IMR-90 (cell line): ENCODE data around the gene SVBP. TPM values are rescaled to one million over a fixed set of nuclear protein-coding genes. Genes with fewer than 3 reads are reported as not detected.
A peak's percentile ranks its signal among the peaks of the same experiment; 100 is the strongest.

Source experiments
- ATAC-seq: fragments of 200-7000 bp; cut with Tn5 transposase; 2 replicates; pipeline ENCODE4 v1.9.1; 2020; ENCODE audit warnings: low read depth, mild to moderate bottlenecking, moderate library complexity
- BruUV-seq: library from RNA; stranded (reverse); fragments of 400-500 nt; replicated peaks from 2 replicates; lab custom pipeline; 2021; lab: Mats Ljungman, UMichigan
- CTCF ChIA-PET: fragments of 300-600 bp; formaldehyde crosslinking; extraction: SDS; loops from one replicate; lab custom pipeline; 2021; ENCODE audit warnings: antibody characterized with exemption; lab: Yijun Ruan, JAX
- POLR2A ChIA-PET: fragments of 300-600 bp; sonication (Branson Sonifier 250); formaldehyde crosslinking; loops from one replicate; lab custom pipeline; 2022; ENCODE audit warnings: antibody characterized with exemption; ENCODE audit not compliant: unreplicated experiment; lab: Charles Lee
- DNase-seq: peaks from one replicate; pipeline ENCODE4 v3.0.0; 2013
- H2AFZ ChIP-seq: replicated peaks from 2 replicates; pipeline ENCODE3; 2013; ENCODE audit warnings: low read length, mild to moderate bottlenecking; ENCODE audit not compliant: poor library complexity
- H2AK5ac ChIP-seq: 2 replicates; pipeline ENCODE4 v1.6.1; 2013; ENCODE audit warnings: low read depth, low read length, inconsistent platforms
- H2AK9ac ChIP-seq: replicated peaks from 2 replicates; pipeline ENCODE3; 2013; ENCODE audit warnings: mild to moderate bottlenecking, low read depth, low read length, moderate library complexity; ENCODE audit not compliant: poor library complexity
- H2BK120ac ChIP-seq: 2 replicates; pipeline ENCODE4 v1.6.1; 2013; ENCODE audit warnings: low read depth, low read length, inconsistent platforms
- H2BK15ac ChIP-seq: 3 replicates; pipeline ENCODE4 v1.6.1; 2013; ENCODE audit warnings: low read depth, low read length, inconsistent platforms
- H2BK20ac ChIP-seq: 2 replicates; pipeline ENCODE4 v1.6.1; 2013; ENCODE audit warnings: low read depth, mild to moderate bottlenecking, inconsistent platforms, low read length, moderate library complexity
- H2BK5ac ChIP-seq: 2 replicates; pipeline ENCODE4 v1.6.1; 2013; ENCODE audit warnings: mild to moderate bottlenecking, low read depth, low read length, inconsistent platforms; ENCODE audit not compliant: poor library complexity, severe bottlenecking
- H3K14ac ChIP-seq: replicated peaks from 2 replicates; pipeline ENCODE4 v1.6.1; 2013; ENCODE audit warnings: low read depth, low read length, inconsistent platforms
- H3K18ac ChIP-seq: 2 replicates; pipeline ENCODE4 v1.6.1; 2013; ENCODE audit warnings: low read depth, low read length, control low read depth
- H3K23ac ChIP-seq: 2 replicates; pipeline ENCODE4 v1.6.1; 2013; ENCODE audit warnings: low read depth, low read length, inconsistent platforms
- H3K27ac ChIP-seq: 2 replicates; pipeline ENCODE4 v1.5.1; 2013; ENCODE audit warnings: mild to moderate bottlenecking, control low read depth, low read length; ENCODE audit not compliant: insufficient read depth
- H3K27me3 ChIP-seq: 2 replicates; pipeline ENCODE4 v1.6.1; 2013; ENCODE audit warnings: low read length; ENCODE audit not compliant: control insufficient read depth, insufficient read depth
- H3K36me3 ChIP-seq: 2 replicates; pipeline ENCODE4 v1.6.1; 2013; ENCODE audit warnings: low read length, mixed read lengths; ENCODE audit not compliant: control insufficient read depth, insufficient read depth
- H3K4ac ChIP-seq: 2 replicates; pipeline ENCODE4 v1.6.1; 2013; ENCODE audit warnings: low read depth, low read length, inconsistent platforms
- H3K4me1 ChIP-seq: 2 replicates; pipeline ENCODE4 v1.6.1; 2013; ENCODE audit warnings: low read length, mixed read lengths; ENCODE audit not compliant: control insufficient read depth, insufficient read depth
- H3K4me2 ChIP-seq: 2 replicates; pipeline ENCODE4 v1.6.1; 2013; ENCODE audit warnings: low read depth, mild to moderate bottlenecking, control low read depth, low read length, moderate library complexity
- H3K4me3 ChIP-seq: 2 replicates; pipeline ENCODE4 v1.5.1; 2013; ENCODE audit warnings: low read depth, mild to moderate bottlenecking, control low read depth, low read length, moderate library complexity; ENCODE audit not compliant: insufficient read depth
- H3K56ac ChIP-seq: 2 replicates; pipeline ENCODE4 v1.6.1; 2013; ENCODE audit warnings: low read length, inconsistent platforms; ENCODE audit not compliant: insufficient read depth; ENCODE audit errors: extremely low read depth
- H3K79me1 ChIP-seq, 2 experiments: 2 replicates each; pipeline ENCODE4 v1.6.1; 2013; ENCODE audit warnings: low read length in 2 of 2, inconsistent platforms in 1 of 2, low read depth in 1 of 2
- H3K9ac ChIP-seq: 2 replicates; pipeline ENCODE4 v1.6.1; 2013; ENCODE audit warnings: low read depth, low read length, control low read depth
- H3K9me1 ChIP-seq: 2 replicates; pipeline ENCODE4 v1.6.1; 2013; ENCODE audit warnings: low read length, inconsistent platforms; ENCODE audit not compliant: insufficient read depth
- H3K9me3 ChIP-seq: 2 replicates; pipeline ENCODE4 v1.6.1; 2013; ENCODE audit warnings: low read length; ENCODE audit not compliant: control insufficient read depth, insufficient read depth
- H4K20me1 ChIP-seq: 2 replicates; pipeline ENCODE4 v1.6.1; 2013; ENCODE audit warnings: low read length, inconsistent platforms; ENCODE audit not compliant: insufficient read depth
- H4K5ac ChIP-seq: 2 replicates; pipeline ENCODE4 v1.6.1; 2013; ENCODE audit warnings: mild to moderate bottlenecking, low read depth, low read length, control low read depth
- H4K8ac ChIP-seq, 2 experiments: 2 replicates each; pipeline ENCODE4 v1.6.1; 2013; ENCODE audit warnings: low read depth in 2 of 2, low read length in 2 of 2, control low read depth in 1 of 2, inconsistent platforms in 1 of 2
- H4K91ac ChIP-seq: 2 replicates; pipeline ENCODE4 v1.6.1; 2013; ENCODE audit warnings: low read depth, low read length, inconsistent platforms; ENCODE audit not compliant: insufficient read depth
- FOS ChIP-seq: fragments of 150-350 bp; IDR thresholded peaks from 2 replicates; pipeline ENCODE4 v1.6.1; 2016; ENCODE audit warnings: low read depth, low read length
- POLR2A ChIP-seq: IDR thresholded peaks from 2 replicates; pipeline ENCODE4 v1.6.1; 2012; ENCODE audit warnings: mild to moderate bottlenecking, low read depth, low read length
- RCOR1 ChIP-seq: IDR thresholded peaks from 2 replicates; pipeline ENCODE4 v1.6.1; 2012; ENCODE audit warnings: mild to moderate bottlenecking, low read length, improper control_type of control experiment; ENCODE audit not compliant: insufficient replicate concordance
- RFX5 ChIP-seq: IDR thresholded peaks from 2 replicates; pipeline ENCODE4 v1.8.0; 2012; ENCODE audit warnings: low read depth, mild to moderate bottlenecking, low read length, moderate library complexity
- SMC3 ChIP-seq: fragments of 150-350 bp; IDR thresholded peaks from 2 replicates; pipeline ENCODE4 v1.6.1; 2016; ENCODE audit warnings: low read depth, mild to moderate bottlenecking, antibody characterized with exemption, low read length, moderate library complexity
- WGBS, 2 experiments: methylation state at CpG; one replicate each; pipeline versions ENCODE4 v1.1.5 to v1.1.7; 2013; ENCODE audit warnings: missing lambda C conversion rate in 2 of 2; ENCODE audit not compliant: insufficient read length in 1 of 2; ENCODE audit errors: extremely low coverage in 2 of 2; 5-methylcytosine and 5-hydroxymethylcytosine counted together
- dilution Hi-C: fragments of 300-500 bp; cut with HindIII; formaldehyde crosslinking; loops from one replicate; pipeline ENCODE4 v1.14.3; 2018; ENCODE audit warnings: low sequenced_read_pairs; ENCODE audit not compliant: unreplicated experiment
- in situ Hi-C: fragments of 300-500 bp; cut with MboI; formaldehyde crosslinking; loops from 3 replicates; pipeline ENCODE4 v1.14.3; 2019; ENCODE audit warnings: low sequenced_read_pairs, inconsistent platforms, mixed read lengths
- intact Hi-C: fragments of 100-400 bp; cut with micrococcal nuclease; formaldehyde crosslinking; loops from 2 replicates; pipeline ENCODE4 v1.10.0; 2022
- polyA plus RNA-seq, 3 experiments: library from polyadenylated mRNA; depleted of rRNA; stranded (reverse); fragments of >200 nt; gene quantifications; 2 replicates each; pipeline ENCODE4 v1.2.3, GENCODE V29; 2012; ENCODE audit warnings: low replicate concordance in 1 of 3
- total RNA-seq: library from RNA; depleted of rRNA; stranded (reverse); fragments of >200 nt; gene quantifications from 2 replicates; pipeline ENCODE4 v1.2.3, GENCODE V29; 2012
- TF ChIP-seq, protein P1 (sequence below): fragments of 150-350 bp; IDR thresholded peaks from 2 replicates; pipeline ENCODE4 v1.6.1; 2017; ENCODE audit warnings: mild to moderate bottlenecking, antibody characterized with exemption, low read length, low read depth

SVBP gene
- total and polyA plus RNA-seq, 2 of the 4 experiments (the other 2 are of a cell fraction), result 9.7 to 11.5 TPM

DNA sequence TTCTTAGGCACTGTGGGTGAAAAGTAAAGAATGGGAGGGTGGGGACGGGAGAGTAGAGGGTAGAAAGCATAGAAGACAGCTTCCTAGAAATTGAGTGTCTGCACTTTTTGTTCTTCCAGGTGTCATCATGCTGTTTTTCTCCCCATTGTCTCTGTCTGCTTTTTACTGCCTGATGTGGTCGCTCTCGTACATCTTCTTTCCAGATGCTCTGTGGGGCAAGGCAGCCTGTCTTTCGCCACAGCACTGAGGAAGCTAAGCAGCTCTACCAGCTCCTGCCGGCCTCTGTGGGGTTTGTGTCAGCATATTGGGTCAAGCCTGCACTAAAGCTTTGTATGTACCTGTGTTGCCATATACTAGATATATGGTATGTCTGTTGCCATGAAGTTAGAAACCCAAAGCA is 19.2 kb downstream of the SVBP start:
- BruUV-seq, result no TSS peak
- WGBS, 2 experiments, result 71% methylated on average over 2 of the region's 5 CpGs; no CpG with 5 or more reads in 1 of the 2 experiments
- ChIA-PET CTCF (interaction anchor here (1.1 to 1.4 kb wide), 2 partner anchors 10 to 20 kb away, joined by 3 read pairs; no protein-coding TSS in a partner anchor), POLR2A (no interaction called here)
- H3K79me1 ChIP-seq, result no peaks in the 10 kb centered on the region
- H2BK120ac ChIP-seq, result no peak overlapping the region
- no peaks in the 10 kb centered on the region for H3K9me1 ChIP-seq
- H4K91ac ChIP-seq, result no peak overlapping the region
- ATAC-seq (no peak), DNase-seq (no peak)
- no peaks in the 10 kb centered on the region for H3K4me1 ChIP-seq
- H2AK5ac ChIP-seq, result no peak overlapping the region
- H3K4me2 ChIP-seq, result no peak overlapping the region
- H4K8ac ChIP-seq, result no peak overlapping the region
- H3K56ac ChIP-seq, result no peak overlapping the region
- no peaks in the 10 kb centered on the region for H4K20me1 ChIP-seq
- H3K4me3 ChIP-seq, result no peak overlapping the region
- TF ChIP-seq RFX5 (no peak), SMC3 (no peak), FOS (no peak), POLR2A (no peak), RCOR1 (no peak)
- TF ChIP-seq, protein P1, sequence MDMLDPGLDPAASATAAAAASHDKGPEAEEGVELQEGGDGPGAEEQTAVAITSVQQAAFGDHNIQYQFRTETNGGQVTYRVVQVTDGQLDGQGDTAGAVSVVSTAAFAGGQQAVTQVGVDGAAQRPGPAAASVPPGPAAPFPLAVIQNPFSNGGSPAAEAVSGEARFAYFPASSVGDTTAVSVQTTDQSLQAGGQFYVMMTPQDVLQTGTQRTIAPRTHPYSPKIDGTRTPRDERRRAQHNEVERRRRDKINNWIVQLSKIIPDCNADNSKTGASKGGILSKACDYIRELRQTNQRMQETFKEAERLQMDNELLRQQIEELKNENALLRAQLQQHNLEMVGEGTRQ, result no peak
- no peak overlapping the region for H2BK15ac ChIP-seq
- no peak overlapping the region for H4K5ac ChIP-seq
- no peak overlapping the region for H3K4ac ChIP-seq
- intact Hi-C loops, result no loop called here
- no peaks in the 10 kb centered on the region for H3K36me3 ChIP-seq
- H2BK20ac ChIP-seq, result no peak overlapping the region
- H2BK5ac ChIP-seq, result no peak overlapping the region
- no peak overlapping the region for H3K18ac ChIP-seq
- no peak overlapping the region for H3K14ac ChIP-seq
- H3K9me3 ChIP-seq, result no peaks in the 10 kb centered on the region
- dilution Hi-C loops, result no loop called here
- no peak overlapping the region for H2AFZ ChIP-seq
- in situ Hi-C loops, result no loop called here
- no peak overlapping the region for H3K9ac ChIP-seq
- H3K27me3 ChIP-seq, result peaks cover 7% of the 10 kb centered on the region
- H3K27ac ChIP-seq, result no peak overlapping the region
- no peak overlapping the region for H2AK9ac ChIP-seq
- 0 out of 2 replicates have a peak overlapping the region, but pooled peaks have one; percentile 31 for H3K23ac ChIP-seq
